Thoracic aorta (tissue), 2 donors: ENCODE results near the gene TSPO2. TPM values are rescaled to one million over a fixed set of nuclear protein-coding genes. Genes with fewer than 3 reads are reported as not detected.
A peak's percentile ranks its signal among the peaks of the same experiment; 100 is the strongest.

Source experiments
- ATAC-seq: fragments of 150-250 bp; one replicate; pipeline ENCODE4 v1.8.0; 2017; ENCODE audit warnings: low read depth; ENCODE audit not compliant: insufficient number of reproducible peaks, low FRiP score
- DNase-seq: peaks from one replicate; pipeline ENCODE4 v3.0.0-alpha.2; 2020; ENCODE audit warnings: low spot score
- H3K27ac ChIP-seq, 2 donors: fragments of 200-600 bp; sonication (generic); 1 replicate in 1 of 2; 2 replicates in 1 of 2; pipeline ENCODE4 v1.5.1; 2016; ENCODE audit warnings: mild to moderate bottlenecking in 2 of 2, moderate library complexity in 2 of 2
- H3K27me3 ChIP-seq: fragments of 200-600 bp; sonication (generic); replicated peaks from 2 replicates; pipeline ENCODE4 v1.6.0; 2016; ENCODE audit warnings: mild to moderate bottlenecking; ENCODE audit not compliant: insufficient read depth
- H3K36me3 ChIP-seq: fragments of 200-600 bp; sonication (generic); one replicate; pipeline ENCODE4 v1.5.1; 2016
- H3K4me1 ChIP-seq, 2 donors: fragments of 200-600 bp; sonication (generic); 1 replicate in 1 of 2; 2 replicates in 1 of 2; pipeline versions ENCODE4 v1.5.1 to v1.6.0; 2016; ENCODE audit warnings: low read depth in 2 of 2, mild to moderate bottlenecking in 1 of 2; ENCODE audit not compliant: control insufficient read depth in 1 of 2
- H3K4me3 ChIP-seq: fragments of 200-600 bp; sonication (generic); 2 replicates; pipeline ENCODE4 v1.5.1; 2016; ENCODE audit warnings: mild to moderate bottlenecking
- H3K9me3 ChIP-seq: fragments of 200-600 bp; sonication (generic); 2 replicates; pipeline ENCODE4 v1.5.1; 2016
- total RNA-seq, 2 donors: library from RNA; depleted of rRNA; stranded (reverse); fragments of >200 nt; gene quantifications; one replicate each; pipeline versions ENCODE4 v1.1.0 to v1.2.3, GENCODE V29; 2016
- TF ChIP-seq, protein P1 (sequence below): fragments of 200-600 bp; sonication (generic); IDR thresholded peaks from one replicate; pipeline ENCODE4 v1.5.1; 2019; ENCODE audit warnings: antibody characterized with exemption

Gene TSPO2
- total RNA-seq, 2 donors from 2014 or later, result not detected

DNA sequence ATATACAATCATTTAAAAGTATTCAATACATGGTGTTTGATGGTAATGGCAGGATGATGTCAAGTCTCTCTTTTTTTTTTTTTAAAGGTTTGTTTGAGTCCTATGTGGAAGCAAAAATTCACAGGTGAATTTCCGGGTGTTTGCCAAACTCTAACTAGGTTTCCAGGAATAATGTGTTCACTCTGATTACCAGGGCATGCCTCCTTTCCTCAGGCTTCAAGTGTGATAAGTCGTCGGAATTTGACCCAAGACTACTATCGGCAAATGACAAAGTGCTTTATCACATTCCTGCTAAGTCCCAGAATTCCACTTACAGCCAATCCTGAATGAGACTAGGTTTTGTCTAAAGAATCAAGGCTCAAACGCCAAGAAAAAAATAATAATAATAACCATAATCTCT, 22.6 kb downstream of the TSPO2 start:
- DNase-seq (no peak), ATAC-seq (no peak)
- no peak overlapping the region for H3K27ac ChIP-seq
- TF ChIP-seq, protein P1, sequence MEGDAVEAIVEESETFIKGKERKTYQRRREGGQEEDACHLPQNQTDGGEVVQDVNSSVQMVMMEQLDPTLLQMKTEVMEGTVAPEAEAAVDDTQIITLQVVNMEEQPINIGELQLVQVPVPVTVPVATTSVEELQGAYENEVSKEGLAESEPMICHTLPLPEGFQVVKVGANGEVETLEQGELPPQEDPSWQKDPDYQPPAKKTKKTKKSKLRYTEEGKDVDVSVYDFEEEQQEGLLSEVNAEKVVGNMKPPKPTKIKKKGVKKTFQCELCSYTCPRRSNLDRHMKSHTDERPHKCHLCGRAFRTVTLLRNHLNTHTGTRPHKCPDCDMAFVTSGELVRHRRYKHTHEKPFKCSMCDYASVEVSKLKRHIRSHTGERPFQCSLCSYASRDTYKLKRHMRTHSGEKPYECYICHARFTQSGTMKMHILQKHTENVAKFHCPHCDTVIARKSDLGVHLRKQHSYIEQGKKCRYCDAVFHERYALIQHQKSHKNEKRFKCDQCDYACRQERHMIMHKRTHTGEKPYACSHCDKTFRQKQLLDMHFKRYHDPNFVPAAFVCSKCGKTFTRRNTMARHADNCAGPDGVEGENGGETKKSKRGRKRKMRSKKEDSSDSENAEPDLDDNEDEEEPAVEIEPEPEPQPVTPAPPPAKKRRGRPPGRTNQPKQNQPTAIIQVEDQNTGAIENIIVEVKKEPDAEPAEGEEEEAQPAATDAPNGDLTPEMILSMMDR, result no peak
- no peaks in the 10 kb centered on the region for H3K27me3 ChIP-seq
- H3K36me3 ChIP-seq, result peaks cover 20% of the 10 kb centered on the region
- no peaks in the 10 kb centered on the region for H3K4me1 ChIP-seq
- H3K4me3 ChIP-seq, result no peak overlapping the region
- H3K9me3 ChIP-seq, result no peaks in the 10 kb centered on the region

- no peak for DNase-seq
- Histone ChIP-seq H3K27ac (no peak overlapping the region), H3K4me1 (peaks cover 0 to 4% of the 10 kb centered on the region in 2 donors), H3K4me3 (no peak overlapping the region), H3K9me3 (no peaks in the 10 kb centered on the region), H3K27me3 (no peaks in the 10 kb centered on the region), H3K36me3 (peaks cover 20% of the 10 kb centered on the region)
- TF ChIP-seq, protein P1, result no peak
- ATAC-seq, result no peak
Measured at GRCh38 chr6:41065550-41066026, 23.3 kb downstream of the TSPO2 start.

GRCh38 chr6:41066867-41067304, 24.6 kb downstream of the TSPO2 start:
- no peak overlapping the region for H3K27ac ChIP-seq
- no peaks in the 10 kb centered on the region for H3K9me3 ChIP-seq
- peaks cover 0 to 12% of the 10 kb centered on the region in 2 donors for H3K4me1 ChIP-seq
- no peaks in the 10 kb centered on the region for H3K27me3 ChIP-seq
- DNase-seq (peak; percentile 11), ATAC-seq (no peak)
- H3K4me3 ChIP-seq, result no peak overlapping the region
- TF ChIP-seq, protein P1, result peak; percentile 82
- H3K36me3 ChIP-seq, result peaks cover 17% of the 10 kb centered on the region

- Histone ChIP-seq H3K4me3 (peak overlapping the region; percentile 83), H3K36me3 (no peaks in the 10 kb centered on the region), H3K9me3 (no peaks in the 10 kb centered on the region), H3K27me3 (no peaks in the 10 kb centered on the region), H3K27ac (peak overlapping the region; percentile 97 to 98), H3K4me1 (peaks cover 15 to 36% of the 10 kb centered on the region in 2 donors)
- ATAC-seq (no peak), DNase-seq (no peak)
- TF ChIP-seq, protein P1, result no peak
Measured at GRCh38 chr6:41071501-41071922, 29.2 kb downstream of the TSPO2 start.

- H3K9me3 ChIP-seq, result no peaks in the 10 kb centered on the region
- no peaks in the 10 kb centered on the region for H3K27me3 ChIP-seq
- ATAC-seq (peak; percentile 95), DNase-seq (peak; percentile 94)
- TF ChIP-seq, protein P1, result no peak
- no peaks in the 10 kb centered on the region for H3K36me3 ChIP-seq
- peak within 1 kb of the TSS; percentile 83 for H3K4me3 ChIP-seq
- H3K4me1 ChIP-seq, result peaks cover 15 to 36% of the 10 kb centered on the region in 2 donors
- H3K27ac ChIP-seq, result peak within 1 kb of the TSS; percentile 97 to 98
Measured at GRCh38 chr6:41071923-41072835, 29.9 kb downstream of the TSPO2 start, which contains the start of gene OARD1. Gene OARD1 (minus strand): TSS chr6:41072356. CDS start chr6:41071634, 722 bp downstream.
